ENCODE measurements around the gene HLA-DOB. TPM values are rescaled to one million over a fixed set of nuclear protein-coding genes. Genes with fewer than 3 reads are reported as not detected.
A peak's percentile ranks its signal among the peaks of the same experiment; 100 is the strongest.

HLA-DOB gene
- total and polyA plus RNA-seq, 2 of the 13 experiments (the other 11 are each of a cell fraction or from before 2014, with no cell fraction given): not detected

DNA sequence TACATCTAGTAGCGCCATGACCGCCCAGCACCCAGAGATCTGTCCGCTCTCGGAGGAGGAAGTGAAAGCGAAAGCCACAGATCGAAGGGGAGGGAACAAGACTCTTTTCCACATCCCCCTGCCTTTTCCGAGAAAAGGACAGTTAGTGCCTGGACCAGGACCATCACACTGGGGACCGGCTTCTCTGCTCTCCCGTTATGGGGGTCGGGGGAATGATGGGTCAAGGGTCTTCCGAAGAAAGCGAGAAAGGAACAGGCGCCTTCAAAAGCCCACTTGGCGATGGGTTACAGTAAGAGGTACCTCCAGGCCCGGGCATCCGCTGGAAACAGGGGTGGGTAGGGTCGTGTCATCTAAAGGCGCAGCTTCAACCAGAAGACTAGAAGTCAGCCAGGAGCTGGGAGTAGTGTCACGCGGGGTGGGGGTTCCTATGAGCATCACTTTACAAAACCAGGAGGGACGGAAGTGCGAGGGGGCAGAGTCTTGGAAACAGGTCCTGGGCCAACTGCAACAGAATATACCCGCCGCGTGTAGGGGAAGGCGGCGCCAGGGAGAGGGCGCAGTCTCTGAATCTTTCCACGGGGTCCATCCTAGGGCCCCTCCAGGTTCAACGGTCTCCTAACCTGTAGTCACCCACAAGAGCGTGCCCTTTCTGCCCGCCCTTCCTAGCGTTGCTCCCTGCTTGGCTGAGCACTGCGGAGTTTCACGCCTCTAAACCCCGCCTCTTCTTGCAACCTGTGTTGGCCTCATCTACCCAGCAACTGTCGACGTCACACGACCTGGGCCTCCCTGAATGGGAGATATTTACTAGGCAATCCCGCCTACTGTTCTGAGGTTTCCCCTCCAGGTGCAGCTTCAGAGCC, 27.4 kb upstream of the HLA-DOB start, which contains the start of gene PSMB8 (continued):
- TF ChIP-seq, protein P1, sequence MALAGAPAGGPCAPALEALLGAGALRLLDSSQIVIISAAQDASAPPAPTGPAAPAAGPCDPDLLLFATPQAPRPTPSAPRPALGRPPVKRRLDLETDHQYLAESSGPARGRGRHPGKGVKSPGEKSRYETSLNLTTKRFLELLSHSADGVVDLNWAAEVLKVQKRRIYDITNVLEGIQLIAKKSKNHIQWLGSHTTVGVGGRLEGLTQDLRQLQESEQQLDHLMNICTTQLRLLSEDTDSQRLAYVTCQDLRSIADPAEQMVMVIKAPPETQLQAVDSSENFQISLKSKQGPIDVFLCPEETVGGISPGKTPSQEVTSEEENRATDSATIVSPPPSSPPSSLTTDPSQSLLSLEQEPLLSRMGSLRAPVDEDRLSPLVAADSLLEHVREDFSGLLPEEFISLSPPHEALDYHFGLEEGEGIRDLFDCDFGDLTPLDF (CRISPR knock-in tag; IDR thresholded peaks at IDR 0.05): no peak
- no peak for TF ChIP-seq ZNF337 (CRISPR knock-in tag; IDR thresholded peaks at IDR 0.05; ENCODE audit: borderline replicate concordance, low read depth)
- TF ChIP-seq, protein P2, sequence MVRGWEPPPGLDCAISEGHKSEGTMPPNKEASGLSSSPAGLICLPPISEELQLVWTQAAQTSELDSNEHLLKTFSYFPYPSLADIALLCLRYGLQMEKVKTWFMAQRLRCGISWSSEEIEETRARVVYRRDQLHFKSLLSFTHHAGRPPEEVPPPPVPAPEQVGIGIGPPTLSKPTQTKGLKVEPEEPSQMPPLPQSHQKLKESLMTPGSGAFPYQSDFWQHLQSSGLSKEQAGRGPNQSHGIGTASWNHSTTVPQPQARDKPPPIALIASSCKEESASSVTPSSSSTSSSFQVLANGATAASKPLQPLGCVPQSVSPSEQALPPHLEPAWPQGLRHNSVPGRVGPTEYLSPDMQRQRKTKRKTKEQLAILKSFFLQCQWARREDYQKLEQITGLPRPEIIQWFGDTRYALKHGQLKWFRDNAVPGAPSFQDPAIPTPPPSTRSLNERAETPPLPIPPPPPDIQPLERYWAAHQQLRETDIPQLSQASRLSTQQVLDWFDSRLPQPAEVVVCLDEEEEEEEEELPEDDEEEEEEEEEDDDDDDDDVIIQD (CRISPR knock-in tag; IDR thresholded peaks at IDR 0.05; ENCODE audit: low read depth): no peak
- peak; percentile 52; the same call in 1 of the 2 replicates for TF ChIP-seq ZNF766 (CRISPR knock-in tag; IDR thresholded peaks at IDR 0.05; ENCODE audit: borderline replicate concordance)
- 0 out of 2 replicates have a peak, but pooled peaks have one; percentile 24 for TF ChIP-seq ZNF792 (CRISPR knock-in tag; IDR thresholded peaks at IDR 0.05)
- TF ChIP-seq, protein P3, sequence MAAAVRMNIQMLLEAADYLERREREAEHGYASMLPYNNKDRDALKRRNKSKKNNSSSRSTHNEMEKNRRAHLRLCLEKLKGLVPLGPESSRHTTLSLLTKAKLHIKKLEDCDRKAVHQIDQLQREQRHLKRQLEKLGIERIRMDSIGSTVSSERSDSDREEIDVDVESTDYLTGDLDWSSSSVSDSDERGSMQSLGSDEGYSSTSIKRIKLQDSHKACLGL (CRISPR knock-in tag; IDR thresholded peaks at IDR 0.05): peak; percentile 52; the same call in 1 of the 2 replicates
- no peak for TF ChIP-seq HNRNPUL1 (IDR thresholded peaks at IDR 0.05; ENCODE audit: low read depth, low read length)
- TF ChIP-seq, protein P4, sequence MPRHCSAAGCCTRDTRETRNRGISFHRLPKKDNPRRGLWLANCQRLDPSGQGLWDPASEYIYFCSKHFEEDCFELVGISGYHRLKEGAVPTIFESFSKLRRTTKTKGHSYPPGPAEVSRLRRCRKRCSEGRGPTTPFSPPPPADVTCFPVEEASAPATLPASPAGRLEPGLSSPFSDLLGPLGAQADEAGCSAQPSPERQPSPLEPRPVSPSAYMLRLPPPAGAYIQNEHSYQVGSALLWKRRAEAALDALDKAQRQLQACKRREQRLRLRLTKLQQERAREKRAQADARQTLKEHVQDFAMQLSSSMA (CRISPR knock-in tag; IDR thresholded peaks at IDR 0.05): no peak
- TF ChIP-seq, protein P5, sequence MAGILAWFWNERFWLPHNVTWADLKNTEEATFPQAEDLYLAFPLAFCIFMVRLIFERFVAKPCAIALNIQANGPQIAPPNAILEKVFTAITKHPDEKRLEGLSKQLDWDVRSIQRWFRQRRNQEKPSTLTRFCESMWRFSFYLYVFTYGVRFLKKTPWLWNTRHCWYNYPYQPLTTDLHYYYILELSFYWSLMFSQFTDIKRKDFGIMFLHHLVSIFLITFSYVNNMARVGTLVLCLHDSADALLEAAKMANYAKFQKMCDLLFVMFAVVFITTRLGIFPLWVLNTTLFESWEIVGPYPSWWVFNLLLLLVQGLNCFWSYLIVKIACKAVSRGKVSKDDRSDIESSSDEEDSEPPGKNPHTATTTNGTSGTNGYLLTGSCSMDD (CRISPR knock-in tag; IDR thresholded peaks at IDR 0.05): no peak
- TF ChIP-seq SNAPC2 (CRISPR knock-in tag; IDR thresholded peaks at IDR 0.05): peak; percentile 84; the same call in 1 of the 2 replicates
- TF ChIP-seq ZNF557 (CRISPR knock-in tag; IDR thresholded peaks at IDR 0.05): no peak
- TF ChIP-seq ZNF724P (CRISPR knock-in tag; IDR thresholded peaks at IDR 0.05; ENCODE audit: borderline replicate concordance): no peak
- no peak for TF ChIP-seq IKZF1 (IDR thresholded peaks at IDR 0.05)
- TF ChIP-seq, protein P6, sequence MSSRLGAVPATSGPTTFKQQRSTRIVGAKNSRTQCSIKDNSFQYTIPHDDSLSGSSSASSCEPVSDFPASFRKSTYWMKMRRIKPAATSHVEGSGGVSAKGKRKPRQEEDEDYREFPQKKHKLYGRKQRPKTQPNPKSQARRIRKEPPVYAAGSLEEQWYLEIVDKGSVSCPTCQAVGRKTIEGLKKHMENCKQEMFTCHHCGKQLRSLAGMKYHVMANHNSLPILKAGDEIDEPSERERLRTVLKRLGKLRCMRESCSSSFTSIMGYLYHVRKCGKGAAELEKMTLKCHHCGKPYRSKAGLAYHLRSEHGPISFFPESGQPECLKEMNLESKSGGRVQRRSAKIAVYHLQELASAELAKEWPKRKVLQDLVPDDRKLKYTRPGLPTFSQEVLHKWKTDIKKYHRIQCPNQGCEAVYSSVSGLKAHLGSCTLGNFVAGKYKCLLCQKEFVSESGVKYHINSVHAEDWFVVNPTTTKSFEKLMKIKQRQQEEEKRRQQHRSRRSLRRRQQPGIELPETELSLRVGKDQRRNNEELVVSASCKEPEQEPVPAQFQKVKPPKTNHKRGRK (CRISPR knock-in tag; IDR thresholded peaks at IDR 0.05): no peak
- no peak for TF ChIP-seq TBL1XR1 (IDR thresholded peaks at IDR 0.05; ENCODE audit: borderline replicate concordance, low read length, partially characterized antibody)
- no peak for TF ChIP-seq PAF1 (CRISPR knock-in tag; IDR thresholded peaks at IDR 0.05)
- TF ChIP-seq, protein P7, sequence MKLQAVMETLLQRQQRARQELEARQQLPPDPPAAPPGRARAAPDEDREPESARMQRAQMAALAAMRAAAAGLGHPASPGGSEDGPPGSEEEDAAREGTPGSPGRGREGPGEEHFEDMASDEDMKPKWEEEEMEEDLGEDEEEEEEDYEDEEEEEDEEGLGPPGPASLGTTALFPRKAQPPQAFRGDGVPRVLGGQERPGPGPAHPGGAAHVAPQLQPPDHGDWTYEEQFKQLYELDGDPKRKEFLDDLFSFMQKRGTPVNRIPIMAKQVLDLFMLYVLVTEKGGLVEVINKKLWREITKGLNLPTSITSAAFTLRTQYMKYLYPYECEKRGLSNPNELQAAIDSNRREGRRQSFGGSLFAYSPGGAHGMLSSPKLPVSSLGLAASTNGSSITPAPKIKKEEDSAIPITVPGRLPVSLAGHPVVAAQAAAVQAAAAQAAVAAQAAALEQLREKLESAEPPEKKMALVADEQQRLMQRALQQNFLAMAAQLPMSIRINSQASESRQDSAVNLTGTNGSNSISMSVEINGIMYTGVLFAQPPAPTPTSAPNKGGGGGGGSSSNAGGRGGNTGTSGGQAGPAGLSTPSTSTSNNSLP (IDR thresholded peaks at IDR 0.05; ENCODE audit: low read depth, low read length): no peak
- TF ChIP-seq CC2D1A (CRISPR knock-in tag; IDR thresholded peaks at IDR 0.05): no peak
- TF ChIP-seq ETV5 (CRISPR knock-in tag; IDR thresholded peaks at IDR 0.05; ENCODE audit: borderline replicate concordance): peak; percentile 32; the same call in 1 of the 2 replicates
- 0 out of 2 replicates have a peak, but pooled peaks have one; percentile 16 for TF ChIP-seq SMAD3 (CRISPR knock-in tag; IDR thresholded peaks at IDR 0.05)
- TF ChIP-seq ZFP36L2 (CRISPR knock-in tag; IDR thresholded peaks at IDR 0.05): no peak

All from HepG2 (cell line).